Measurements from ENCODE around the gene ASTN1.

Gene ASTN1

GRCh38 chr1:176837708-176838107 lies 326.8 kb downstream of the ASTN1 start:
- H3K27me3 ChIP-seq (ENCODE audit: low read depth), result no peaks in the 10 kb centered on the region; the same call in 1 of the 2 replicates
- no peak for DNase-seq (ENCODE audit: low spot score in 2 of 2)
- in situ Hi-C loops (cut with MboI; ENCODE audit: low sequenced_read_pairs), result no loop called here
- no peaks in the 10 kb centered on the region for H3K4me1 ChIP-seq
- H3K4me3 ChIP-seq, result no peak overlapping the region
- no peaks in the 10 kb centered on the region for H3K9me3 ChIP-seq
- H3K36me3 ChIP-seq (replicated peaks), result no peaks in the 10 kb centered on the region

- no peak overlapping the region for H3K4me3 ChIP-seq
- in situ Hi-C loops (cut with MboI; ENCODE audit: low sequenced_read_pairs), result no loop called here
- no peaks in the 10 kb centered on the region for H3K36me3 ChIP-seq (replicated peaks)
- H3K27me3 ChIP-seq (ENCODE audit: low read depth), result no peaks in the 10 kb centered on the region; the same call in 1 of the 2 replicates
- H3K9me3 ChIP-seq, result no peaks in the 10 kb centered on the region
- no peaks in the 10 kb centered on the region for H3K4me1 ChIP-seq
- DNase-seq (ENCODE audit: low spot score in 2 of 2), result no peak
These were observed 333.4 kb downstream of the ASTN1 start for GRCh38 chr1:176831150-176831549.

GRCh38 chr1:176829261-176829660 lies 335.3 kb downstream of the ASTN1 start:
- no peaks in the 10 kb centered on the region for H3K4me1 ChIP-seq
- H3K9me3 ChIP-seq, result no peaks in the 10 kb centered on the region
- no peaks in the 10 kb centered on the region for H3K27me3 ChIP-seq (ENCODE audit: low read depth)
- in situ Hi-C loops (cut with MboI; ENCODE audit: low sequenced_read_pairs), result no loop called here
- no peaks in the 10 kb centered on the region for H3K36me3 ChIP-seq (replicated peaks)
- H3K4me3 ChIP-seq, result no peak overlapping the region
- DNase-seq (ENCODE audit: low spot score in 2 of 2), result no peak

GRCh38 chr1:176826265-176826664 lies 338.2 kb downstream of the ASTN1 start:
- DNase-seq (ENCODE audit: low spot score in 2 of 2), result no peak
- Histone ChIP-seq H3K4me1 (no peaks in the 10 kb centered on the region), H3K9me3 (no peaks in the 10 kb centered on the region), H3K27me3 (ENCODE audit: low read depth) (no peaks in the 10 kb centered on the region), H3K36me3 (replicated peaks) (no peaks in the 10 kb centered on the region), H3K4me3 (no peak overlapping the region)
- in situ Hi-C loops (cut with MboI; ENCODE audit: low sequenced_read_pairs), result no loop called here

- Histone ChIP-seq H3K27me3 (ENCODE audit: low read depth) (no peaks in the 10 kb centered on the region), H3K36me3 (replicated peaks) (no peaks in the 10 kb centered on the region), H3K9me3 (no peaks in the 10 kb centered on the region), H3K4me3 (no peak overlapping the region), H3K4me1 (no peaks in the 10 kb centered on the region)
- in situ Hi-C loops (cut with MboI; ENCODE audit: low sequenced_read_pairs), result no loop called here
- no peak for DNase-seq (ENCODE audit: low spot score in 2 of 2)
These were observed 344.0 kb downstream of the ASTN1 start for GRCh38 chr1:176820391-176821031.

- no peaks in the 10 kb centered on the region for H3K27me3 ChIP-seq (ENCODE audit: low read depth)
- in situ Hi-C loops (cut with MboI; ENCODE audit: low sequenced_read_pairs), result no loop called here
- DNase-seq (ENCODE audit: low spot score in 2 of 2), result no peak
These were observed 348.3 kb downstream of the ASTN1 start for GRCh38 chr1:176816232-176816631.

GRCh38 chr1:176815621-176816020 lies 348.9 kb downstream of the ASTN1 start:
- in situ Hi-C loops (cut with MboI; ENCODE audit: low sequenced_read_pairs), result no loop called here
- Histone ChIP-seq H3K9me3 (no peaks in the 10 kb centered on the region), H3K4me1 (no peaks in the 10 kb centered on the region), H3K4me3 (no peak overlapping the region), H3K36me3 (replicated peaks) (no peaks in the 10 kb centered on the region), H3K27me3 (ENCODE audit: low read depth) (no peaks in the 10 kb centered on the region)
- DNase-seq (ENCODE audit: low spot score in 2 of 2), result no peak

More at GRCh38 chr1:176816232-176816631, 348.3 kb downstream of the ASTN1 start:
- no peak overlapping the region for H3K4me3 ChIP-seq
- no peaks in the 10 kb centered on the region for H3K4me1 ChIP-seq
- no peaks in the 10 kb centered on the region for H3K9me3 ChIP-seq
- no peaks in the 10 kb centered on the region for H3K36me3 ChIP-seq (replicated peaks)

GRCh38 chr1:176811511-176812288 lies 352.8 kb downstream of the ASTN1 start:
- no peaks in the 10 kb centered on the region for H3K36me3 ChIP-seq (replicated peaks)
- DNase-seq (ENCODE audit: low spot score in 2 of 2), result no peak

GRCh38 chr1:176809292-176809691 lies 355.2 kb downstream of the ASTN1 start:
- H3K4me3 ChIP-seq, result no peak overlapping the region
- in situ Hi-C loops (cut with MboI; ENCODE audit: low sequenced_read_pairs), result no loop called here
- no peak for DNase-seq (ENCODE audit: low spot score in 2 of 2)

More at GRCh38 chr1:176811511-176812288, 352.8 kb downstream of the ASTN1 start:
- Histone ChIP-seq H3K27me3 (ENCODE audit: low read depth) (no peaks in the 10 kb centered on the region), H3K9me3 (no peaks in the 10 kb centered on the region), H3K4me3 (no peak overlapping the region), H3K4me1 (no peaks in the 10 kb centered on the region)
- in situ Hi-C loops (cut with MboI; ENCODE audit: low sequenced_read_pairs), result no loop called here

More at GRCh38 chr1:176809292-176809691, 355.2 kb downstream of the ASTN1 start:
- Histone ChIP-seq H3K9me3 (no peaks in the 10 kb centered on the region), H3K27me3 (ENCODE audit: low read depth) (no peaks in the 10 kb centered on the region), H3K36me3 (replicated peaks) (no peaks in the 10 kb centered on the region), H3K4me1 (no peaks in the 10 kb centered on the region)
